HepG2 (cell line): Measurements from ENCODE around the gene PDE3B. TPM values are rescaled to one million over a fixed set of nuclear protein-coding genes. Genes with fewer than 3 reads are reported as not detected.
A peak's percentile ranks its signal among the peaks of the same experiment; 100 is the strongest.

ENCODE experiments used
- ATF5 ChIP-seq: sonication (generic); formaldehyde crosslinking; IDR thresholded peaks from 2 replicates; pipeline ENCODE4 v1.4.0; 2020; ENCODE audit warnings: mild to moderate bottlenecking, low read depth, missing genetic modification reagents
- ELK4 ChIP-seq: sonication (generic); formaldehyde crosslinking; IDR thresholded peaks from 2 replicates; pipeline ENCODE4 v1.9.0; 2021; ENCODE audit warnings: missing genetic modification reagents, borderline replicate concordance
- GLMP ChIP-seq: sonication (generic); formaldehyde crosslinking; IDR thresholded peaks from 2 replicates; pipeline ENCODE4 v1.9.0; 2021; ENCODE audit warnings: missing genetic modification reagents, mild to moderate bottlenecking, borderline replicate concordance
- HDAC1 ChIP-seq: sonication (generic); formaldehyde crosslinking; IDR thresholded peaks from 2 replicates; pipeline ENCODE4 v1.5.1; 2020; ENCODE audit warnings: mild to moderate bottlenecking, missing genetic modification reagents
- HMG20A ChIP-seq: IDR thresholded peaks from 2 replicates; pipeline ENCODE4 v1.6.1; 2016; ENCODE audit warnings: borderline replicate concordance
- JUNB ChIP-seq: sonication (generic); formaldehyde crosslinking; IDR thresholded peaks from 2 replicates; pipeline ENCODE4 v1.8.0; 2022; ENCODE audit warnings: missing genetic modification reagents, mild to moderate bottlenecking, borderline replicate concordance
- NFATC3 ChIP-seq: sonication (generic); formaldehyde crosslinking; IDR thresholded peaks from 2 replicates; pipeline ENCODE4 v1.5.1; 2020; ENCODE audit warnings: mild to moderate bottlenecking, missing genetic modification reagents
- NFE2L2 ChIP-seq: fragments of 150-350 bp; IDR thresholded peaks from 2 replicates; pipeline ENCODE4 v1.6.1; 2014; ENCODE audit warnings: low read length
- NRL ChIP-seq: sonication (generic); formaldehyde crosslinking; IDR thresholded peaks from 2 replicates; pipeline ENCODE4 v1.5.0; 2020; ENCODE audit warnings: missing genetic modification reagents, mild to moderate bottlenecking, moderate library complexity, borderline replicate concordance
- SIN3B ChIP-seq: fragments of 150-350 bp; IDR thresholded peaks from 2 replicates; pipeline ENCODE4 v1.6.1; 2014; ENCODE audit warnings: low read length
- SMC3 ChIP-seq: IDR thresholded peaks from 2 replicates; pipeline ENCODE4 v1.6.1; 2011; ENCODE audit warnings: low read length, improper control_type of control experiment
- TAF1 ChIP-seq: sonication (generic); formaldehyde crosslinking; IDR thresholded peaks from 2 replicates; pipeline ENCODE4 v1.4.0; 2020; ENCODE audit warnings: missing genetic modification reagents
- TFAP4 ChIP-seq: sonication (generic); IDR thresholded peaks from 2 replicates; pipeline ENCODE4 v1.6.1; 2016; ENCODE audit warnings: low read depth, borderline replicate concordance
- THAP9 ChIP-seq: sonication (generic); formaldehyde crosslinking; IDR thresholded peaks from 2 replicates; pipeline ENCODE4; 2020; ENCODE audit warnings: missing genetic modification reagents, mild to moderate bottlenecking, borderline replicate concordance
- ZFP41 ChIP-seq: sonication (generic); formaldehyde crosslinking; IDR thresholded peaks from 2 replicates; pipeline ENCODE4 v1.4.0; 2020; ENCODE audit warnings: mild to moderate bottlenecking, missing genetic modification reagents, borderline replicate concordance
- ZNF10 ChIP-seq: sonication (generic); formaldehyde crosslinking; IDR thresholded peaks from 2 replicates; pipeline ENCODE4 v1.4.0; 2020; ENCODE audit warnings: mild to moderate bottlenecking, low read depth, missing genetic modification reagents, borderline replicate concordance
- ZNF326 ChIP-seq: sonication (generic); formaldehyde crosslinking; IDR thresholded peaks from 2 replicates; pipeline ENCODE4 v1.4.0; 2020; ENCODE audit warnings: missing genetic modification reagents, borderline replicate concordance
- polyA plus RNA-seq, 8 experiments: library from polyadenylated mRNA; depleted of rRNA in 3 of 8; stranded (reverse) in 7 of 8; unstranded in 1 of 8; fragments of >200 nt; fragmentation: Illumina TruSeq in 4 of 8; extraction: Trizol in 4 of 8; gene quantifications; 2 replicates each; pipeline versions ENCODE4 v1.2.1 to v1.2.3, GENCODE V29; 2011 to 2016; ENCODE audit warnings: low read depth in 4 of 8, missing spikeins in 1 of 8, mixed read lengths in 1 of 8; ENCODE audit not compliant: insufficient read depth in 1 of 8
- total RNA-seq, 5 experiments: library from RNA; depleted of rRNA; stranded (reverse); fragments of >200 nt; fragmentation: Illumina TruSeq; extraction: Trizol; gene quantifications; 2 replicates each; pipeline ENCODE4 v1.2.3, GENCODE V29; 2016; ENCODE audit warnings: low read depth in 1 of 5
- TF ChIP-seq, protein P1 (sequence below): sonication (generic); formaldehyde crosslinking; IDR thresholded peaks from 2 replicates; pipeline ENCODE4 v1.4.0; 2020; ENCODE audit warnings: missing genetic modification reagents; ENCODE audit errors: not compliant biosample characterization
- TF ChIP-seq, protein P2 (sequence below): sonication (generic); formaldehyde crosslinking; conservative IDR thresholded peaks from 2 replicates; pipeline ENCODE4 v1.4.0; 2020; ENCODE audit warnings: missing genetic modification reagents

Gene PDE3B
- total and polyA plus RNA-seq, 2 of the 13 experiments (the other 11 are each of a cell fraction or from before 2014, with no cell fraction given): 14.1 to 26.5 TPM

DNA sequence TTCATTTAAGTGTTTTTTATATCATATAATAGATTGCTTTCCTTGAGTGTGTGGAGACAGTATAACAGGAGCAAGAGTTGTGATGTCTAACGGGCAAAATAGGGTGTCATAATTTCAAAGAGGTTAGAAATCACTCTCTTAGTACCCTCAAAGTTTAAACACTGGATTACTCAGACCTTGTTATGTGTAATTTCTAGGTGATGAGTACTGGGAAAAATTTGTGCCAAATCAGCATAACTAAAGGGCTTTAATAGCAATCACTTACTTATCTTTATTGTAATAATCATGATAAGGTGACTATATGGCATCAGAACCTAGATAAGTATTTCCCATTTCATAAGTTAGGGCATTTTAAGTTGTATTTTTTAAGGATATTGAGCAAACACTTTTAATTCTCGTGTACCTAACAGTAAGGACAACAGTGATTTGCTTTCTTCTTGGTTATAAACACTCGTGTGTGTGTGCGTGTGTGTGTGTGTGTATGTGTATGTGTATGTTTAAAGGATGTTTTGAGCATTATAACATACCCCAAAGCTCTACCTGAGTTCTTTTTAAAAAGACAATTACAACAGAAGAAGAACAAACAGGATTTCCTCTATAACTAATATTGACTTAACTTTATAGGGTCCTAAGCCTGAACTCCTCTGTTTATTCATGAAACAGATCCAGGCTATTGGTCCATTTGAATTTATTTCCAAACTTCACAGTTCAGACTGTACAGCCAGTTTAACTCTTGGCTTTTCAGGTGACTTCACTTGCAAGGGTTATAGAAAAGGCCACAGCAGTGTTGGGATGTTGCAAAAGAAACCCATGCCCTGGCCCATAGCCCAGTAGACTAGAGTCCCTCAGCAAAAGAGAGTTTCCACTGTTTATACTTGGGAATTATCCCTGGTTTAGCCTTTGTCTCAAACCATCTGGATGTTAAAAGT is 23.7 kb upstream of the PDE3B start (continued):
- TF ChIP-seq, protein P1, sequence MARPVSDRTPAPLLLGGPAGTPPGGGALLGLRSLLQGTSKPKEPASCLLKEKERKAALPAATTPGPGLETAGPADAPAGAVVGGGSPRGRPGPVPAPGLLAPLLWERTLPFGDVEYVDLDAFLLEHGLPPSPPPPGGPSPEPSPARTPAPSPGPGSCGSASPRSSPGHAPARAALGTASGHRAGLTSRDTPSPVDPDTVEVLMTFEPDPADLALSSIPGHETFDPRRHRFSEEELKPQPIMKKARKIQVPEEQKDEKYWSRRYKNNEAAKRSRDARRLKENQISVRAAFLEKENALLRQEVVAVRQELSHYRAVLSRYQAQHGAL (CRISPR knock-in tag): no peak
- TF ChIP-seq NFE2L2: no peak
- no peak for TF ChIP-seq ATF5
- no peak for TF ChIP-seq ZNF10
- TF ChIP-seq SMC3: no peak
- no peak for TF ChIP-seq SIN3B
- no peak for TF ChIP-seq NFATC3 (CRISPR knock-in tag)
- peak; percentile 81; the same call in 1 of the 2 replicates for TF ChIP-seq HMG20A (CRISPR knock-in tag)
- no peak for TF ChIP-seq ZFP41 (CRISPR knock-in tag)
- TF ChIP-seq, protein P2, sequence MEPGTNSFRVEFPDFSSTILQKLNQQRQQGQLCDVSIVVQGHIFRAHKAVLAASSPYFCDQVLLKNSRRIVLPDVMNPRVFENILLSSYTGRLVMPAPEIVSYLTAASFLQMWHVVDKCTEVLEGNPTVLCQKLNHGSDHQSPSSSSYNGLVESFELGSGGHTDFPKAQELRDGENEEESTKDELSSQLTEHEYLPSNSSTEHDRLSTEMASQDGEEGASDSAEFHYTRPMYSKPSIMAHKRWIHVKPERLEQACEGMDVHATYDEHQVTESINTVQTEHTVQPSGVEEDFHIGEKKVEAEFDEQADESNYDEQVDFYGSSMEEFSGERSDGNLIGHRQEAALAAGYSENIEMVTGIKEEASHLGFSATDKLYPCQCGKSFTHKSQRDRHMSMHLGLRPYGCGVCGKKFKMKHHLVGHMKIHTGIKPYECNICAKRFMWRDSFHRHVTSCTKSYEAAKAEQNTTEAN (CRISPR knock-in tag): 0 out of 2 replicates have a peak, but pooled peaks have one; percentile 35
- TF ChIP-seq HDAC1 (CRISPR knock-in tag): peak; percentile 54
- no peak for TF ChIP-seq ELK4 (CRISPR knock-in tag)
- peak; percentile 25; the same call in 1 of the 2 replicates for TF ChIP-seq TFAP4
- no peak for TF ChIP-seq JUNB
- TF ChIP-seq GLMP (CRISPR knock-in tag): no peak
- TF ChIP-seq ZNF326 (CRISPR knock-in tag): no peak
- no peak for TF ChIP-seq TAF1
- TF ChIP-seq NRL (CRISPR knock-in tag): no peak
- TF ChIP-seq THAP9 (CRISPR knock-in tag): no peak
